ENCODE measurements around the gene MAP6.

DNA sequence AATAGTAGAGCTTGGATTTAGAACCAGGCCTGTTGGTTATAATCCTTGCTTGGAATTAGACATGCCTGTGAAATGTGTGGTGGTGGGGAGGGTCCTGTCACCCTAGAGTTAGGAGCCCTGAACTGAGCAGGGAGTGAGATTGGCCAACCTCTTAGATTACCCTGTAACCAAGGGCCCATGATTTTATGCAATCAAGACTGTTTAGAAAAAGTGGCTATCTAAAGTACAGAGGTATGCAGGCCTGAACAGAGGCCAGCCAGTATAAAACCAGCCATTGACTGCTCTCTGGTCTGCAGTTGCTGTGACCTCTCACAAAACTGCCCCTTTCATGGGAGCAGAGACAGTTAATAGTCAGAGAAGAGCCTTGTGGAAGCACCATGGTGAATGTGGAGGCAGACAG lies 70.6 kb downstream of the MAP6 start:
- TF ChIP-seq CTCF (IDR thresholded peaks at IDR 0.05), result no peak
- no peak for TF ChIP-seq POLR2A (IDR thresholded peaks at IDR 0.05)

Data from Peyer's patch (tissue), 4 donors.